Peyer's patch (tissue), 4 donors: ENCODE data around the gene CLTB. TPM values are rescaled to one million over a fixed set of nuclear protein-coding genes. Genes with fewer than 3 reads are reported as not detected.

ENCODE experiments used
- DNase-seq, 3 donors: peaks; one replicate each; pipeline ENCODE4 v3.0.0-alpha.2; 2017 to 2019
- H3K27ac ChIP-seq, 4 donors: fragments of 200-600 bp; sonication (generic); one replicate each; pipeline ENCODE4 v1.5.1; 2016 to 2019
- H3K27me3 ChIP-seq, 2 donors: fragments of 200-600 bp; sonication (generic); one replicate each; pipeline ENCODE4 v1.5.1; 2019
- H3K36me3 ChIP-seq, 3 donors: fragments of 200-600 bp; sonication (generic); one replicate each; pipeline ENCODE4 v1.5.1; 2016 to 2019
- H3K4me1 ChIP-seq, 4 donors: fragments of 200-600 bp; sonication (generic); one replicate each; pipeline ENCODE4 v1.5.1; 2016 to 2019
- H3K4me3 ChIP-seq, 4 donors: fragments of 200-600 bp; sonication (generic); 1 replicate in 3 of 4; 2 replicates in 1 of 4; pipeline ENCODE4 v1.5.1; 2016 to 2019; ENCODE audit warnings: mild to moderate bottlenecking in 1 of 4
- H3K9me3 ChIP-seq, 4 donors: fragments of 200-600 bp; sonication (generic); one replicate each; pipeline ENCODE4 v1.5.1; 2016 to 2019; ENCODE audit warnings: mild to moderate bottlenecking in 1 of 4
- POLR2A ChIP-seq, 2 donors: fragments of 450-650 bp; IDR thresholded peaks; one replicate each; pipeline ENCODE4 v1.5.1; 2017; ENCODE audit warnings: antibody characterized with exemption in 2 of 2, mild to moderate bottlenecking in 2 of 2, moderate library complexity in 2 of 2
- total RNA-seq, 4 donors: library from RNA; depleted of rRNA; stranded (reverse); fragments of >200 nt; gene quantifications; one replicate each; pipeline ENCODE4 v1.1.0, GENCODE V29; 2016
- TF ChIP-seq, protein P1 (sequence below), 6 experiments: fragments of 450-650 bp in 4 of 6; fragments of 200-600 bp in 2 of 6; sonication (generic) in 1 of 6; IDR thresholded peaks; one replicate each; pipeline ENCODE4 v1.5.1; 2017 to 2019; ENCODE audit warnings: antibody characterized with exemption in 6 of 6, mild to moderate bottlenecking in 3 of 6, moderate library complexity in 1 of 6

CLTB gene
- total RNA-seq, 4 donors from 2014 or later = 87.5 to 211 (median 196) TPM

DNA sequence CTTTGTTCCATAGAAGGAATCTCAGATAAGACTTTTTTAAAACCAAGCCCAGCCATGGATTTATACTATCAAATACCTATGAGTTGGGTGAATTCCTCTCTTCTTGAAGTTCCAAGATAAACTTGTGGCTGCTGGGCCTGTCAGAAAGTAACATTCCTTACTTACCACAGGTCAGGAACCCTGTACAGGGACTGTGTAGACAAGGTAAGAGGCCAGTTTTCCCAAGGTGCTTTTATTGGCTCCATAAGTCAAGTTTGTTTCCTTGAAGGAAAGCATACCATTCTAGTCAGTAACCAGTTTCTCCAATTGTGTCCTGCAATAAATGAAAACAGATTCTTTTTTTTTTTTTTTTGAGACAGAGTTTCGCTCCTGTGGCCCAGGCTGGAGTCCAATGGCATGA, 8.8 kb upstream of the CLTB start:
- H3K4me3 ChIP-seq = no peak overlapping the region
- no peaks in the 10 kb centered on the region for H3K36me3 ChIP-seq
- DNase-seq = no peak
- peaks cover 0 to 9% (median 0%) of the 10 kb centered on the region in 4 donors for H3K4me1 ChIP-seq
- TF ChIP-seq, protein P1, sequence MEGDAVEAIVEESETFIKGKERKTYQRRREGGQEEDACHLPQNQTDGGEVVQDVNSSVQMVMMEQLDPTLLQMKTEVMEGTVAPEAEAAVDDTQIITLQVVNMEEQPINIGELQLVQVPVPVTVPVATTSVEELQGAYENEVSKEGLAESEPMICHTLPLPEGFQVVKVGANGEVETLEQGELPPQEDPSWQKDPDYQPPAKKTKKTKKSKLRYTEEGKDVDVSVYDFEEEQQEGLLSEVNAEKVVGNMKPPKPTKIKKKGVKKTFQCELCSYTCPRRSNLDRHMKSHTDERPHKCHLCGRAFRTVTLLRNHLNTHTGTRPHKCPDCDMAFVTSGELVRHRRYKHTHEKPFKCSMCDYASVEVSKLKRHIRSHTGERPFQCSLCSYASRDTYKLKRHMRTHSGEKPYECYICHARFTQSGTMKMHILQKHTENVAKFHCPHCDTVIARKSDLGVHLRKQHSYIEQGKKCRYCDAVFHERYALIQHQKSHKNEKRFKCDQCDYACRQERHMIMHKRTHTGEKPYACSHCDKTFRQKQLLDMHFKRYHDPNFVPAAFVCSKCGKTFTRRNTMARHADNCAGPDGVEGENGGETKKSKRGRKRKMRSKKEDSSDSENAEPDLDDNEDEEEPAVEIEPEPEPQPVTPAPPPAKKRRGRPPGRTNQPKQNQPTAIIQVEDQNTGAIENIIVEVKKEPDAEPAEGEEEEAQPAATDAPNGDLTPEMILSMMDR (IDR thresholded peaks at IDR 0.05) = no peak
- no peak for TF ChIP-seq POLR2A (IDR thresholded peaks at IDR 0.05)
- H3K27ac ChIP-seq = peak overlapping the region in 2 of 4 donors; percentile 61 to 64
- no peaks in the 10 kb centered on the region for H3K27me3 ChIP-seq
- no peaks in the 10 kb centered on the region for H3K9me3 ChIP-seq

- TF ChIP-seq, protein P1 (IDR thresholded peaks at IDR 0.05) = no peak
- H3K27ac ChIP-seq = peak overlapping the region in 2 of 4 donors; percentile 30 to 64
- H3K4me1 ChIP-seq = peaks cover 0 to 9% (median 0%) of the 10 kb centered on the region in 4 donors
These were observed 7.8 kb upstream of the CLTB start for GRCh38 chr5:176424181-176424580.

DNA sequence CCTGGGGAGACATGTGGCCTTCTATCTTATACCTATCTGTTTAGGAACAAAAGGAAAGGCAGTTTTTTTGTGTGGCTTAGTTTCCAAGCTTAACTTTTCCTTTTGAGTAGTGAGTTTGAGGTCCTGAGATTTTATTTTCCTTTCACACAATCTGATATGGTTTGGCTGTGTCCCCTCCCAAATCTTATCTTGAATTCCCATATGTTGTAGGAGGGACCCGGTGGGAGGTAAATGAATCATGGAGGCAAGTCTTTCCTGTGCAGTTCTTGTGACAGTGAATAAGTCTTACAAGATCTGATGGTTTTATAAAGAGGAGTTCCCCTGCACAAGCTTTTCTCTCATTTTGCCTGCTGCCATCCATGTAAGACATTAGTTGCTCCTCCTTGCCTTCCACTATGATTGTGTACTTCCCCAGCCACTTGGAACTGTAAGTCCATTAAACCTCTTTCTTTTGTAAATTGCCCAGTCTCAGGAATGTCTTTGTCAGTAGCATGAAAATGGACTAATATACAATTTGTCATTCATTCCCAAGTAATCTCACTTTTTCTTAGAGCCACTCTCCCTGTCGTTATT, 4.7 kb upstream of the CLTB start:
- Histone ChIP-seq H3K36me3 (no peaks in the 10 kb centered on the region), H3K4me1 (peaks cover 2 to 7% (median 5%) of the 10 kb centered on the region in 4 donors), H3K4me3 (no peak overlapping the region), H3K9me3 (no peaks in the 10 kb centered on the region), H3K27me3 (no peaks in the 10 kb centered on the region), H3K27ac (no peak overlapping the region)
- no peak for DNase-seq
- TF ChIP-seq, protein P1 (IDR thresholded peaks at IDR 0.05) = no peak
- TF ChIP-seq POLR2A (IDR thresholded peaks at IDR 0.05) = no peak

More at GRCh38 chr5:176424181-176424580, 7.8 kb upstream of the CLTB start:
- no peaks in the 10 kb centered on the region for H3K36me3 ChIP-seq
- H3K4me3 ChIP-seq = no peak overlapping the region
- no peak for DNase-seq
- no peaks in the 10 kb centered on the region for H3K27me3 ChIP-seq
- no peaks in the 10 kb centered on the region for H3K9me3 ChIP-seq

DNA sequence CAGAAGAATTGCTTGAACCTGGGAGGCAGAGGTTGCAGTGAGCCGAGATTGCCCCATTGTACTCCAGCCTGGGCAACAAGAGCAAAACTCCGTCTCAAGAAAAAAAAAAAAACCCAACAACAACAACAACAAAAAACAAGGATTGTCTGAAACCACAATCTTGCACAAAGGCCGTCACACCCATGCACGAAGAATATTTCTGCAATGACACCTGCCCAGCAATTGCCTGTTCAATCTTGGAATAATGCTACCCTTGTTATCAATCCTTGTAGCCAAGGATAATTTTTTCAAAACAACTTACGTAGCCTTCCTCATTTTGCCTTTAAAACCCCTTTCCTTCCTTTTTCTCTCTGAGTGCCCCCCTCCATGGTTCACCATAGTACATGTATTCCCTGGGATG, 3.7 kb upstream of the CLTB start:
- DNase-seq = no peak
- TF ChIP-seq, protein P1 (IDR thresholded peaks at IDR 0.05) = no peak
- TF ChIP-seq POLR2A (IDR thresholded peaks at IDR 0.05) = no peak
- H3K27me3 ChIP-seq = no peaks in the 10 kb centered on the region
- H3K9me3 ChIP-seq = no peaks in the 10 kb centered on the region
- H3K4me1 ChIP-seq = peaks cover 2 to 11% (median 9%) of the 10 kb centered on the region in 4 donors
- no peak overlapping the region for H3K27ac ChIP-seq
- H3K4me3 ChIP-seq = no peak overlapping the region
- no peaks in the 10 kb centered on the region for H3K36me3 ChIP-seq

- Histone ChIP-seq H3K27me3 (no peaks in the 10 kb centered on the region), H3K27ac (peak overlapping the region in 1 of 4 donors; percentile 56), H3K4me1 (peaks cover 2 to 30% (median 10%) of the 10 kb centered on the region in 4 donors), H3K36me3 (no peaks in the 10 kb centered on the region), H3K4me3 (no peak overlapping the region), H3K9me3 (no peaks in the 10 kb centered on the region)
- TF ChIP-seq POLR2A (IDR thresholded peaks at IDR 0.05) = no peak
- TF ChIP-seq, protein P1 (IDR thresholded peaks at IDR 0.05) = no peak
- peak in 1 of 3 donors; percentile 79 for DNase-seq
These were observed 1.9 kb upstream of the CLTB start for GRCh38 chr5:176418251-176418650.
